Activated CD8-positive, alpha-beta T cell treated with anti-CD3 and anti-CD28 coated beads for 36 hours (primary cell): ENCODE data around the gene EYS. TPM values are rescaled to one million over a fixed set of nuclear protein-coding genes. Genes with fewer than 3 reads are reported as not detected.
"Not testable (repeated sequence)": the region's sequence is repeated elsewhere in the genome, so short reads cannot be mapped to it uniquely, and the experiment has no call there.

Source experiments
- ATAC-seq: fragments of 200-7000 bp; cut with Tn5 transposase; one replicate; pipeline ENCODE4 v1.10.0; 2021; ENCODE audit warnings: mild to moderate bottlenecking, moderate library complexity
- CTCF ChIA-PET: fragments of 350-600 bp; sonication (Branson Sonifier 250); formaldehyde crosslinking; loops from one replicate; lab custom pipeline; 2021; ENCODE audit warnings: antibody characterized with exemption; lab: Charles Lee
- POLR2A ChIA-PET: fragments of 350-600 bp; sonication (Branson Sonifier 250); formaldehyde crosslinking; loops from one replicate; lab custom pipeline; 2021; ENCODE audit warnings: antibody characterized with exemption; lab: Charles Lee
- DNase-seq: peaks from one replicate; pipeline ENCODE4 v3.0.0-alpha.2; 2020
- H3K27ac Mint-ChIP-seq: one replicate; pipeline ENCODE4 v1.8.0; 2021; ENCODE audit warnings: mild to moderate bottlenecking, mixed read lengths
- H3K27me3 Mint-ChIP-seq: one replicate; pipeline ENCODE4 v1.8.0; 2021; ENCODE audit warnings: mixed read lengths
- H3K36me3 Mint-ChIP-seq: one replicate; pipeline ENCODE4 v1.8.0; 2021; ENCODE audit warnings: low read depth, mixed read lengths
- H3K4me1 Mint-ChIP-seq: one replicate; pipeline ENCODE4 v1.8.0; 2021; ENCODE audit warnings: low read depth, mixed read lengths
- H3K4me3 Mint-ChIP-seq: one replicate; pipeline ENCODE4 v1.8.0; 2021; ENCODE audit warnings: mild to moderate bottlenecking, moderate library complexity, mixed read lengths
- H3K9me3 Mint-ChIP-seq: one replicate; pipeline ENCODE4 v1.8.0; 2021; ENCODE audit warnings: mixed read lengths
- intact Hi-C: fragments of 100-400 bp; cut with micrococcal nuclease; formaldehyde crosslinking; loops from one replicate; pipeline ENCODE4 v1.10.0; 2022
- total RNA-seq, 2 experiments: library from RNA; stranded (reverse); gene quantifications; one replicate each; pipeline ENCODE4 v1.2.3, GENCODE V29; 2021
- TF ChIP-seq, protein P1 (sequence below): fragments of 200-600 bp; IDR thresholded peaks from one replicate; pipeline ENCODE4 v1.8.0; 2022; ENCODE audit warnings: antibody characterized with exemption, mild to moderate bottlenecking

The EYS gene
- total RNA-seq, 2 experiments from 2014 or later, result not detected

GRCh38 chr6:64467656-64468055 is 1239.4 kb downstream of the EYS start:
- no peaks in the 10 kb centered on the region for H3K4me1 Mint-ChIP-seq
- ATAC-seq (no peak), DNase-seq (no peak)
- intact Hi-C loops, result no loop called here
- peaks cover 22% of the 10 kb centered on the region for H3K9me3 Mint-ChIP-seq
- POLR2A ChIA-PET, result no interaction called here
- TF ChIP-seq, protein P1, sequence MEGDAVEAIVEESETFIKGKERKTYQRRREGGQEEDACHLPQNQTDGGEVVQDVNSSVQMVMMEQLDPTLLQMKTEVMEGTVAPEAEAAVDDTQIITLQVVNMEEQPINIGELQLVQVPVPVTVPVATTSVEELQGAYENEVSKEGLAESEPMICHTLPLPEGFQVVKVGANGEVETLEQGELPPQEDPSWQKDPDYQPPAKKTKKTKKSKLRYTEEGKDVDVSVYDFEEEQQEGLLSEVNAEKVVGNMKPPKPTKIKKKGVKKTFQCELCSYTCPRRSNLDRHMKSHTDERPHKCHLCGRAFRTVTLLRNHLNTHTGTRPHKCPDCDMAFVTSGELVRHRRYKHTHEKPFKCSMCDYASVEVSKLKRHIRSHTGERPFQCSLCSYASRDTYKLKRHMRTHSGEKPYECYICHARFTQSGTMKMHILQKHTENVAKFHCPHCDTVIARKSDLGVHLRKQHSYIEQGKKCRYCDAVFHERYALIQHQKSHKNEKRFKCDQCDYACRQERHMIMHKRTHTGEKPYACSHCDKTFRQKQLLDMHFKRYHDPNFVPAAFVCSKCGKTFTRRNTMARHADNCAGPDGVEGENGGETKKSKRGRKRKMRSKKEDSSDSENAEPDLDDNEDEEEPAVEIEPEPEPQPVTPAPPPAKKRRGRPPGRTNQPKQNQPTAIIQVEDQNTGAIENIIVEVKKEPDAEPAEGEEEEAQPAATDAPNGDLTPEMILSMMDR, result no peak
- no peak overlapping the region for H3K27ac Mint-ChIP-seq
- CTCF ChIA-PET, result no interaction called here
- no peaks in the 10 kb centered on the region for H3K36me3 Mint-ChIP-seq
- H3K27me3 Mint-ChIP-seq, result no peaks in the 10 kb centered on the region
- H3K4me3 Mint-ChIP-seq, result no peak overlapping the region

- CTCF ChIA-PET, result no interaction called here
- POLR2A ChIA-PET, result no interaction called here
- H3K36me3 Mint-ChIP-seq, result no peaks in the 10 kb centered on the region
- H3K9me3 Mint-ChIP-seq, result peaks cover 8% of the 10 kb centered on the region
- no peak for ATAC-seq
- H3K4me3 Mint-ChIP-seq, result no peak overlapping the region
- no peak overlapping the region for H3K27ac Mint-ChIP-seq
- no peaks in the 10 kb centered on the region for H3K27me3 Mint-ChIP-seq
- H3K4me1 Mint-ChIP-seq, result no peaks in the 10 kb centered on the region
- no peak for DNase-seq
- TF ChIP-seq, protein P1, result no peak
- intact Hi-C loops, result no loop called here
These were observed 1247.5 kb downstream of the EYS start for GRCh38 chr6:64459411-64459944.

DNA sequence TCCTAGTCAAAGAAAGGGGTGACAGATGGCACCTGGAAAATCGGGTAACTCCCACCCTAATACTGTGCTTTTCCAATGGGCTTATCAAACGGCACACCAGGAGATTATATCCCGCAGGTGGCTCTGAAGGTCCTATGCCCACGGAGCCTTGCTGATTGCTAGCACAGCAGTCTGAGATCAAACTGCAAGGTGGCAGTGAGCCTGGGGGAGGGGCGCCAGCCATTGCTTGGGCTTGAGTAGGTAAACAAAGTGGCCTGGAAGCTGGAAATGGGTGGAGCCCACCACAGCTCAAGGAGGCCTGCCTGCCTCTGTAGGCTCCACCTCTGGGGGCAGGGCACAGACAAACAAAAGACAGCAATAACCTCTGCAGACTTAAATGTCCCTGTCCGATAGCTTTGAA is 1258.9 kb downstream of the EYS start:
- peaks cover 11% of the 10 kb centered on the region for H3K9me3 Mint-ChIP-seq
- H3K4me3 Mint-ChIP-seq, CTCF ChIA-PET, DNase-seq, H3K27ac Mint-ChIP-seq, H3K36me3 Mint-ChIP-seq, H3K4me1 Mint-ChIP-seq, H3K27me3 Mint-ChIP-seq, intact Hi-C loops, ATAC-seq, POLR2A ChIA-PET: not testable (repeated sequence)

DNA sequence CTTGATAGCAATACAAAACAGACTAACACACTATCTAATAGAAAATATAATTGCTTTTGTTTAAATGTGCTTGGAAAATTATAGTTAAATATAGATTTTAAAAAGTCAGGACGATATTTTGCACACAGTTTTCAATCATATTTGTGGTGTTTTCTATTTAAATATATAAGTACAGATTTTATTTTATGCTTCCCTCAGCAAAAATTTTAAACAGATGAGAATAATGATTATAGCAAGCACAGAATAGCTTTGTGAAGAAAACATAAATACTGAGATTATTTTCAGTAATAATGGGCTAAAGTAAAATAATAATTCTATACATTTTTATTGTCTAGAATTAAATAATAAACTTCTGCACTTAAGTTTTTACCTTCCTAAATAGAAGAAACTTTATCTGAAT is 1262.0 kb downstream of the EYS start:
- TF ChIP-seq, protein P1, result no peak
- DNase-seq (no peak), ATAC-seq (no peak)
- Mint-ChIP-seq H3K9me3 (peaks cover 11% of the 10 kb centered on the region), H3K36me3 (no peaks in the 10 kb centered on the region), H3K4me1 (no peaks in the 10 kb centered on the region), H3K27ac (no peak overlapping the region), H3K27me3 (no peaks in the 10 kb centered on the region), H3K4me3 (no peak overlapping the region)
- ChIA-PET CTCF (no interaction called here), POLR2A (no interaction called here)
- intact Hi-C loops, result no loop called here

- DNase-seq, result no peak
- H3K9me3 Mint-ChIP-seq, result peaks cover 9% of the 10 kb centered on the region
These were observed 1267.8 kb downstream of the EYS start for GRCh38 chr6:64439274-64439673.

More at GRCh38 chr6:64439274-64439673, 1267.8 kb downstream of the EYS start:
- H3K27me3 Mint-ChIP-seq, result no peaks in the 10 kb centered on the region
- ChIA-PET CTCF (no interaction called here), POLR2A (no interaction called here)
- H3K4me3 Mint-ChIP-seq, result no peak overlapping the region
- intact Hi-C loops, result no loop called here
- H3K4me1 Mint-ChIP-seq, result no peaks in the 10 kb centered on the region
- no peaks in the 10 kb centered on the region for H3K36me3 Mint-ChIP-seq
- no peak overlapping the region for H3K27ac Mint-ChIP-seq
- TF ChIP-seq, protein P1, result no peak
- no peak for ATAC-seq
